HG03060 (cell line): ENCODE results near the gene FADS3.

Experiments
- ATAC-seq: cut with Tn5 transposase; IDR thresholded peaks from one replicate; pipeline ENCODE4 v1.9.1; 2021; ENCODE audit warnings: low read depth, moderate number of reproducible peaks; ENCODE audit not compliant: unreplicated experiment

FADS3 gene

GRCh38 chr11:61900251-61900650 lies 8.9 kb upstream of the FADS3 start:
- ATAC-seq, result no peak

GRCh38 chr11:61899146-61899841 lies 7.9 kb upstream of the FADS3 start:
- no peak for ATAC-seq

GRCh38 chr11:61898247-61898582 lies 6.9 kb upstream of the FADS3 start:
- ATAC-seq, result no peak

GRCh38 chr11:61897387-61898246 lies 6.3 kb upstream of the FADS3 start:
- ATAC-seq, result no peak

GRCh38 chr11:61896665-61897386 lies 5.5 kb upstream of the FADS3 start:
- ATAC-seq, result no peak

- no peak for ATAC-seq
Measured at GRCh38 chr11:61895718-61896059, 4.3 kb upstream of the FADS3 start.

- ATAC-seq, result no peak
Measured at GRCh38 chr11:61895046-61895717, 3.8 kb upstream of the FADS3 start.

- no peak for ATAC-seq
Measured at GRCh38 chr11:61893981-61894380, 2.6 kb upstream of the FADS3 start.

GRCh38 chr11:61892085-61892370 lies 683 bp upstream of the FADS3 start:
- no peak for ATAC-seq

GRCh38 chr11:61890529-61891330 lies 615 bp downstream of the FADS3 start:
- ATAC-seq, result no peak

GRCh38 chr11:61889831-61890230 lies 1.5 kb downstream of the FADS3 start:
- ATAC-seq, result no peak

- no peak for ATAC-seq
Measured at GRCh38 chr11:61888590-61888989, 2.8 kb downstream of the FADS3 start.

- no peak for ATAC-seq
Measured at GRCh38 chr11:61887839-61888494, 3.4 kb downstream of the FADS3 start.

GRCh38 chr11:61886643-61887042 lies 4.7 kb downstream of the FADS3 start:
- ATAC-seq, result no peak

GRCh38 chr11:61885784-61886580 lies 5.4 kb downstream of the FADS3 start:
- ATAC-seq, result no peak

- no peak for ATAC-seq
Measured at GRCh38 chr11:61885166-61885778, 6.1 kb downstream of the FADS3 start.

GRCh38 chr11:61883947-61884346 lies 7.4 kb downstream of the FADS3 start:
- no peak for ATAC-seq

GRCh38 chr11:61883327-61883726 lies 8.0 kb downstream of the FADS3 start:
- no peak for ATAC-seq

GRCh38 chr11:61882879-61883278 lies 8.5 kb downstream of the FADS3 start:
- ATAC-seq, result no peak
